Measurements from ENCODE around the gene MLN.

MLN gene

GRCh38 chr6:33745548-33745947, 58.3 kb downstream of the MLN start:
- no peak for DNase-seq (ENCODE audit: low spot score)
- TF ChIP-seq CTCF (IDR thresholded peaks at IDR 0.05; ENCODE audit: extremely low read depth, missing control alignments) = no peak

GRCh38 chr6:33744895-33745546, 58.8 kb downstream of the MLN start:
- no peak for DNase-seq (ENCODE audit: low spot score)
- no peak for TF ChIP-seq CTCF (IDR thresholded peaks at IDR 0.05; ENCODE audit: extremely low read depth, missing control alignments)
